HFFc6 (cell line): ENCODE data around the gene SLC38A1. TPM values are rescaled to one million over a fixed set of nuclear protein-coding genes. Genes with fewer than 3 reads are reported as not detected.

ENCODE experiments used
- DNase-seq: peaks from one replicate; pipeline ENCODE4 v3.0.0-alpha.2; 2018
- H3K27ac Mint-ChIP-seq: 2 replicates; pipeline ENCODE4 v1.8.0; 2020; ENCODE audit warnings: mild to moderate bottlenecking, mixed read lengths
- H3K27me3 Mint-ChIP-seq: 2 replicates; pipeline ENCODE4 v1.8.0; 2021; ENCODE audit warnings: mild to moderate bottlenecking, moderate library complexity, mixed read lengths; ENCODE audit not compliant: insufficient read depth
- H3K36me3 Mint-ChIP-seq: 2 replicates; pipeline ENCODE4 v1.8.0; 2021; ENCODE audit warnings: low read depth, mixed read lengths
- H3K4me1 Mint-ChIP-seq: 2 replicates; pipeline ENCODE4 v1.8.0; 2020; ENCODE audit warnings: low read depth, mixed read lengths
- H3K4me3 Mint-ChIP-seq: 2 replicates; pipeline ENCODE4 v1.8.0; 2020; ENCODE audit warnings: mild to moderate bottlenecking, moderate library complexity, mixed read lengths
- H3K9me3 Mint-ChIP-seq: 2 replicates; pipeline ENCODE4 v1.8.0; 2020; ENCODE audit warnings: mild to moderate bottlenecking, mixed read lengths
- CTCF ChIP-seq: fragments of 200-600 bp; sonication (generic); IDR thresholded peaks from 2 replicates; pipeline ENCODE4 v1.5.0; 2021; ENCODE audit warnings: antibody characterized with exemption, mild to moderate bottlenecking
- total RNA-seq, 6 experiments: library from RNA; stranded (reverse); fragmentation: NEBNext Ultra II Directional; extraction: Animal tissue kit (Norgen Biotek cat#: 25700); gene quantifications; 2 replicates in 1 of 6; 3 replicates in 5 of 6; pipeline ENCODE4 v1.2.3, GENCODE V29; 2021

Gene SLC38A1
- total RNA-seq, 6 experiments from 2014 or later: 78.2 to 98.5 (median 88.6) TPM

- peak overlapping the region; percentile 60 for H3K27ac Mint-ChIP-seq
- DNase-seq: peak; percentile 61
These were observed 4.8 kb downstream of the SLC38A1 start for GRCh38 chr12:46264057-46264456.

DNA sequence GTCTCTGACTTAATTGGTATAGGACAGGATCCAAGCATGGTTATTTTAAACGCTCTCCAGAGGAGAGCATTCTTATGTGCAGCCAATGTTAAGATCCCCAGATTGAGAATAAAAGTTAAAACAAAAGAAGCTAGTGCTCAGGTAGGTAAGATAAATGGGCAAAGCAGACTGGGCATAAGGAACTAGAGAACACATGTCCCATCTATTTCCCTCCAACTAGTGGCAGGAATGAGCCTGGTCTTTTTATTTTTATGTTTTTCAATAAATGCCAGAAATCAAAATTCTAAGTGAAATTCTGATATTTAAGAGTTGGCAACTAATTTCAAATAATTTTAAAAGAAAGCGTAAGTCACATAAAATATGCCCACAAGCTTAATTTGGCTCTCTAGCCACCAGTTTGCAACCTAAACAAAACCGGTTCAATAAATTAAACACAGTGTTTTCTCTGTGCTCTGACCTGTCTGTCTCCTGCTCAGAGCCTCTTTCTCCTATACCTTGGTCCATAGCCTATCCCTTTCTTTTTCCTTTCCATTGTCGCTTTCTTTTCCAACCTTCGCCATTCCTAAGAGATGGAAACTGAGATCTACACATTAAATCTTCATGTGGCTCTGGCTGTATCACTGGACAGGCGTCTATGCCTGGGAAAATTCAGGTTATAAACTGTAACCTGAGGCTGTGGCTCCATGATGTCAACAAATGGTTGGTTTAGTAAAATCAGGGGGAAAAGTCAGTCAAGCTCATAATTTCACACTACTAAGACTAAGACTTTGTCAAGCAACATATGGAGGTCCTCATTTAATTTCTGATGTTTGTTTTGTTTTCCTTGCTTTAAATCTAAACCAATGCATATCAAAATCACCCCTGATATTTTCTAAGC is 5.5 kb downstream of the SLC38A1 start:
- TF ChIP-seq CTCF: peak; percentile 73
- H3K4me1 Mint-ChIP-seq: no peaks in the 10 kb centered on the region
- no peak for DNase-seq
- peaks cover 3% of the 10 kb centered on the region; the same call in 1 of the 2 replicates for H3K36me3 Mint-ChIP-seq
- peaks cover 3% of the 10 kb centered on the region for H3K27me3 Mint-ChIP-seq
- peak overlapping the region; percentile 60 for H3K27ac Mint-ChIP-seq
- peak overlapping the region; percentile 38 for H3K4me3 Mint-ChIP-seq
- H3K9me3 Mint-ChIP-seq: no peaks in the 10 kb centered on the region

More at GRCh38 chr12:46264057-46264456, 4.8 kb downstream of the SLC38A1 start:
- H3K27me3 Mint-ChIP-seq: peaks cover 3% of the 10 kb centered on the region
- H3K4me1 Mint-ChIP-seq: no peaks in the 10 kb centered on the region
- peak overlapping the region; percentile 38 for H3K4me3 Mint-ChIP-seq
- H3K36me3 Mint-ChIP-seq: peaks cover 3% of the 10 kb centered on the region; the same call in 1 of the 2 replicates
- no peaks in the 10 kb centered on the region for H3K9me3 Mint-ChIP-seq
- no peak for TF ChIP-seq CTCF

DNA sequence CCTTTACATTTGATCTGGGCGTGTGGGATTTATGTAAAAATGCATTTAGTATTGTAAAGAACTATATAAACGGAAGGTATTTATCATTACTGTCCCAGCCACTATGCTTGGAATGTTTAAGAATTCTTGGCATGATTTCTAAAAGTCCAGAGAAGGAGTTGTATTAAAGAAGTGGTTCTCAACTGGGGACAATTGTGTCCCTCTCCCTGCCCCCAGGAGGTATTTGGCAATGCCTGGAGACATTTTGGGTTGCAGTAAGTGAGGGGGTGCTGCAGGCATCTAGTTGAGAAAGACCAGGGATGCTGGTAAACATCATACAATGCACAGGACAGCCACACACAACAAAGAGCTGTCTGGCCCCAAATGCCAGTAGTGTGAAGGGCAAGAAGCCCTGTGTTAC is 7.2 kb downstream of the SLC38A1 start:
- H3K4me1 Mint-ChIP-seq: peaks cover 4% of the 10 kb centered on the region
- no peak overlapping the region; the same call in 1 of the 2 replicates for H3K27ac Mint-ChIP-seq
- H3K27me3 Mint-ChIP-seq: no peaks in the 10 kb centered on the region
- no peak overlapping the region for H3K4me3 Mint-ChIP-seq
- DNase-seq: no peak
- H3K9me3 Mint-ChIP-seq: no peaks in the 10 kb centered on the region
- no peak for TF ChIP-seq CTCF
- peaks cover 6% of the 10 kb centered on the region; the same call in 1 of the 2 replicates for H3K36me3 Mint-ChIP-seq

GRCh38 chr12:46260913-46261476 is 7.8 kb downstream of the SLC38A1 start:
- H3K9me3 Mint-ChIP-seq: no peaks in the 10 kb centered on the region
- no peak for DNase-seq

More at GRCh38 chr12:46260913-46261476, 7.8 kb downstream of the SLC38A1 start:
- Mint-ChIP-seq H3K27me3 (no peaks in the 10 kb centered on the region; the same call in 1 of the 2 replicates), H3K27ac (no peak overlapping the region; the same call in 1 of the 2 replicates), H3K4me1 (peaks cover 10% of the 10 kb centered on the region), H3K4me3 (no peak overlapping the region), H3K36me3 (peaks cover 10% of the 10 kb centered on the region; the same call in 1 of the 2 replicates)
- TF ChIP-seq CTCF: no peak
